ENCODE data around the gene LILRA6. TPM values are rescaled to one million over a fixed set of nuclear protein-coding genes. Genes with fewer than 3 reads are reported as not detected.

Gene LILRA6
- total RNA-seq, 1 experiment from 2014 or later: 0.08 TPM

DNA sequence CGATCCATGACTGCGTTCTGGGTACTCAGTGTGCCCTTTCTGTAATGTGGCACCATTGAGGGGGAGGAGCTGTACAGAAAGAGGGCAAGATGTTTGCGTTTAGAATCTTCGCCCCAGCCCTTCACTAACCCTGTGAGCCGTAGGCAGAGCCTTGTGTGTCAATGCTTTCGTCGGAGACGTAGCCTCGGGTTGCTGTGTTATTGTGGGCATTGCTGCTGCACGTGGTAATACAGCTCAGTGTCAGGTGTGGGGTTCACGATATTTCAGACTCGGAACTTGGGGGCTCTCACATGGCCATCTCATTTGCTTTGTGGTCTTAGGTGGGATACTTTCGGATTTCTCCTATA is 35.8 kb downstream of the LILRA6 start:
- H3K4me3 ChIP-seq (ENCODE audit: low read depth in 2 of 2, low read length in 2 of 2): no peak overlapping the region
- DNase-seq (ENCODE audit: low read depth, low spot score) (no peak), ATAC-seq (no peak)
- BruUV-seq (replicated peaks): no TSS peak
- H3K27ac ChIP-seq (ENCODE audit: low read length): no peak overlapping the region
- POLR2A ChIA-PET: no interaction called here
- in situ Hi-C loops (cut with HindIII; ENCODE audit: low pct_unique_long_range_greater_than_20kb, low sequenced_read_pairs) (no loop called here), intact Hi-C loops (cut with micrococcal nuclease; ENCODE audit: unreplicated experiment) (no loop called here)
- H3K4me1 ChIP-seq (ENCODE audit: control insufficient read depth, insufficient read depth, low read length): peaks cover 89% of the 10 kb centered on the region
- no peaks in the 10 kb centered on the region for H3K27me3 ChIP-seq (ENCODE audit: control insufficient read depth, insufficient read depth, low read length)
- CTCF ChIA-PET: no interaction called here
- TF ChIP-seq, protein P1, sequence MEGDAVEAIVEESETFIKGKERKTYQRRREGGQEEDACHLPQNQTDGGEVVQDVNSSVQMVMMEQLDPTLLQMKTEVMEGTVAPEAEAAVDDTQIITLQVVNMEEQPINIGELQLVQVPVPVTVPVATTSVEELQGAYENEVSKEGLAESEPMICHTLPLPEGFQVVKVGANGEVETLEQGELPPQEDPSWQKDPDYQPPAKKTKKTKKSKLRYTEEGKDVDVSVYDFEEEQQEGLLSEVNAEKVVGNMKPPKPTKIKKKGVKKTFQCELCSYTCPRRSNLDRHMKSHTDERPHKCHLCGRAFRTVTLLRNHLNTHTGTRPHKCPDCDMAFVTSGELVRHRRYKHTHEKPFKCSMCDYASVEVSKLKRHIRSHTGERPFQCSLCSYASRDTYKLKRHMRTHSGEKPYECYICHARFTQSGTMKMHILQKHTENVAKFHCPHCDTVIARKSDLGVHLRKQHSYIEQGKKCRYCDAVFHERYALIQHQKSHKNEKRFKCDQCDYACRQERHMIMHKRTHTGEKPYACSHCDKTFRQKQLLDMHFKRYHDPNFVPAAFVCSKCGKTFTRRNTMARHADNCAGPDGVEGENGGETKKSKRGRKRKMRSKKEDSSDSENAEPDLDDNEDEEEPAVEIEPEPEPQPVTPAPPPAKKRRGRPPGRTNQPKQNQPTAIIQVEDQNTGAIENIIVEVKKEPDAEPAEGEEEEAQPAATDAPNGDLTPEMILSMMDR (IDR thresholded peaks at IDR 0.05): no peak
- TF ChIP-seq POLR2AphosphoS5 (IDR thresholded peaks at IDR 0.05; ENCODE audit: low read depth, low read length): 0 out of 2 replicates have a peak, but pooled peaks have one; percentile 65
- no peak for TF ChIP-seq TCF7L2 (IDR thresholded peaks at IDR 0.05; ENCODE audit: low read depth, low read length)
- TF ChIP-seq, protein P2, sequence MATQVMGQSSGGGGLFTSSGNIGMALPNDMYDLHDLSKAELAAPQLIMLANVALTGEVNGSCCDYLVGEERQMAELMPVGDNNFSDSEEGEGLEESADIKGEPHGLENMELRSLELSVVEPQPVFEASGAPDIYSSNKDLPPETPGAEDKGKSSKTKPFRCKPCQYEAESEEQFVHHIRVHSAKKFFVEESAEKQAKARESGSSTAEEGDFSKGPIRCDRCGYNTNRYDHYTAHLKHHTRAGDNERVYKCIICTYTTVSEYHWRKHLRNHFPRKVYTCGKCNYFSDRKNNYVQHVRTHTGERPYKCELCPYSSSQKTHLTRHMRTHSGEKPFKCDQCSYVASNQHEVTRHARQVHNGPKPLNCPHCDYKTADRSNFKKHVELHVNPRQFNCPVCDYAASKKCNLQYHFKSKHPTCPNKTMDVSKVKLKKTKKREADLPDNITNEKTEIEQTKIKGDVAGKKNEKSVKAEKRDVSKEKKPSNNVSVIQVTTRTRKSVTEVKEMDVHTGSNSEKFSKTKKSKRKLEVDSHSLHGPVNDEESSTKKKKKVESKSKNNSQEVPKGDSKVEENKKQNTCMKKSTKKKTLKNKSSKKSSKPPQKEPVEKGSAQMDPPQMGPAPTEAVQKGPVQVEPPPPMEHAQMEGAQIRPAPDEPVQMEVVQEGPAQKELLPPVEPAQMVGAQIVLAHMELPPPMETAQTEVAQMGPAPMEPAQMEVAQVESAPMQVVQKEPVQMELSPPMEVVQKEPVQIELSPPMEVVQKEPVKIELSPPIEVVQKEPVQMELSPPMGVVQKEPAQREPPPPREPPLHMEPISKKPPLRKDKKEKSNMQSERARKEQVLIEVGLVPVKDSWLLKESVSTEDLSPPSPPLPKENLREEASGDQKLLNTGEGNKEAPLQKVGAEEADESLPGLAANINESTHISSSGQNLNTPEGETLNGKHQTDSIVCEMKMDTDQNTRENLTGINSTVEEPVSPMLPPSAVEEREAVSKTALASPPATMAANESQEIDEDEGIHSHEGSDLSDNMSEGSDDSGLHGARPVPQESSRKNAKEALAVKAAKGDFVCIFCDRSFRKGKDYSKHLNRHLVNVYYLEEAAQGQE (IDR thresholded peaks at IDR 0.05; ENCODE audit: insufficient read depth in 1 of 2, low read depth in 2 of 2, low read length in 1 of 2): no peak
- TF ChIP-seq SIN3A (IDR thresholded peaks at IDR 0.05; ENCODE audit: borderline replicate concordance, insufficient read depth, low read depth, low read length): 0 out of 2 replicates have a peak, but pooled peaks have one; percentile 52
- no peaks in the 10 kb centered on the region for H3K9me3 ChIP-seq (ENCODE audit: control insufficient read depth, insufficient read depth, low read depth, low read length)
- peaks cover 36% of the 10 kb centered on the region for H3K36me3 ChIP-seq (ENCODE audit: control insufficient read depth, insufficient read depth, low read length)

DNA sequence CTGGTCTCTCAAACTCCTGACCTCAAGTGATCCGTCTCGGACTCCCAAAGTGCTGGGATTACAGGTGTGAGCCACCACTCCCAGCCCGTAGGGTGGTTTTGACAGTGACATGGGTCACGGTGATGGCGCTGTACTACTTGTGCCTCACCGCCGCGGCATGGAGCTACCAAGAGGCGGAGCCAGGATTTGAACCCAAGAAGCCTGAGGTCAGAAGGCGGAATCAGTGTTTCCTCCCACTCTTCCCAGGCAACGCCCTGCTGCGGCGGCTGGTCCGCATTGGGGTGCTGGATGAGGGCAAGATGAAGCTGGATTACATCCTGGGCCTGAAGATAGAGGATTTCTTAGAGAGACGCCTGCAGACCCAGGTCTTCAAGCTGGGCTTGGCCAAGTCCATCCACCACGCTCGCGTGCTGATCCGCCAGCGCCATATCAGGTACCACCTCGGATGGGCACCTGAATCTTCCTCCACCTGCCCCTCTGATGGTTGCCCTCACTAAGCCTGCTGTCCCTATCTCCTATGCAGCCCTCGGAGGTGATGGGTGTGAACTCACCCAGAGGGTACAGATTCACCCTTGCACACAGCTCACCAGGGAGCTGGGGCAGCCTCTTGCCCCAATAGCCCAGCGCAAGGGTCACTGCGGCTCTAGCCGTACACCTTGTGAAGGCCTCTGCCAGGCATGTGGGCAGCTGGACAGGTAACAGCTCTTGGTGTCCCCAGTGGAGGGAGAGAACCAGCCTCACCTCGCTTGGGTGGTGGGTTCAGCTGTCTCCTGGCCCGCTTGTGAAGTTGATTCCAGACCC is 36.4 kb downstream of the LILRA6 start:
- no peaks in the 10 kb centered on the region for H3K9me3 ChIP-seq (ENCODE audit: control insufficient read depth, insufficient read depth, low read depth, low read length)
- in situ Hi-C loops (cut with HindIII; ENCODE audit: low pct_unique_long_range_greater_than_20kb, low sequenced_read_pairs) (no loop called here), intact Hi-C loops (cut with micrococcal nuclease; ENCODE audit: unreplicated experiment) (no loop called here)
- H3K36me3 ChIP-seq (ENCODE audit: control insufficient read depth, insufficient read depth, low read length): peaks cover 42% of the 10 kb centered on the region
- TF ChIP-seq SIN3A (IDR thresholded peaks at IDR 0.05; ENCODE audit: borderline replicate concordance, insufficient read depth, low read depth, low read length) (no peak), TCF7L2 (IDR thresholded peaks at IDR 0.05; ENCODE audit: low read depth, low read length) (no peak), POLR2AphosphoS5 (IDR thresholded peaks at IDR 0.05; ENCODE audit: low read depth, low read length) (no peak)
- TF ChIP-seq, protein P2 (IDR thresholded peaks at IDR 0.05; ENCODE audit: insufficient read depth in 1 of 2, low read depth in 2 of 2, low read length in 1 of 2): no peak
- TF ChIP-seq, protein P1 (IDR thresholded peaks at IDR 0.05): no peak
- no TSS peak for BruUV-seq (replicated peaks)
- H3K27me3 ChIP-seq (ENCODE audit: control insufficient read depth, insufficient read depth, low read length): no peaks in the 10 kb centered on the region
- ATAC-seq (no peak), DNase-seq (ENCODE audit: low read depth, low spot score) (no peak)
- POLR2A ChIA-PET: interaction anchor here (1.0 kb wide), 1 partner anchor 243 kb away, joined by 3 read pairs; the partner anchor contains the start of gene LENG8
- CTCF ChIA-PET: interaction anchor here (0.5 to 0.7 kb wide), 2 partner anchors 23 to 56 kb away, joined by 3 to 7 read pairs; no protein-coding TSS in a partner anchor
- no peak overlapping the region for H3K27ac ChIP-seq (ENCODE audit: low read length)
- H3K4me3 ChIP-seq (ENCODE audit: low read depth in 2 of 2, low read length in 2 of 2): no peak overlapping the region
- peaks cover 89% of the 10 kb centered on the region for H3K4me1 ChIP-seq (ENCODE audit: control insufficient read depth, insufficient read depth, low read length)
